ENCODE data around the gene VEPH1.

The VEPH1 gene

DNA sequence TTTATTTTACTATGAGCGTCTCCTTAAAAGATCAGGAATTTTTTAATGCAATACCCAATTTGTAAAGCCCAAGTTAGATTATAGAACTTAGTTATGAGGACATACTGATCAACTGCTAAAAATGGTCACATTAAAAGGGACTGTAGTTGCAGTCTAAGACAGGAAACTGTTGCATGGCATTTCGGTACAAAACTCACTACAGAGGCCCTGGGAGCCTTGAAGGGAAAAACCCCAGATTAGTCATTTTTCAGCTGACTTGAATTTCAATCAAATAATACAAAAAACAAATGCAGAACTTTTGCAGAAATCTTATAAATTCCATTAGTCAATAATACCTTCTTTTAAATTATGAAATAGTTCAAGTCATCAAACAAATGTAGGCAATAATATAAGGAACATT, 73.5 kb downstream of the VEPH1 start:
- DNase-seq (ENCODE audit: low read depth in 2 of 2) = no peak

GRCh38 chr3:157428853-157429252, 74.4 kb downstream of the VEPH1 start:
- no peak for DNase-seq (ENCODE audit: low read depth in 2 of 2)

- DNase-seq (ENCODE audit: low read depth in 2 of 2) = no peak
Measured at GRCh38 chr3:157427901-157428300, 75.3 kb downstream of the VEPH1 start.

- DNase-seq (ENCODE audit: low read depth in 2 of 2) = no peak
Measured at GRCh38 chr3:157423337-157423736, 79.9 kb downstream of the VEPH1 start.

GRCh38 chr3:157420606-157421130, 82.5 kb downstream of the VEPH1 start:
- no peak for DNase-seq (ENCODE audit: low read depth in 2 of 2)

- DNase-seq (ENCODE audit: low read depth in 2 of 2) = no peak
Measured at GRCh38 chr3:157418104-157418503, 85.1 kb downstream of the VEPH1 start.

DNA sequence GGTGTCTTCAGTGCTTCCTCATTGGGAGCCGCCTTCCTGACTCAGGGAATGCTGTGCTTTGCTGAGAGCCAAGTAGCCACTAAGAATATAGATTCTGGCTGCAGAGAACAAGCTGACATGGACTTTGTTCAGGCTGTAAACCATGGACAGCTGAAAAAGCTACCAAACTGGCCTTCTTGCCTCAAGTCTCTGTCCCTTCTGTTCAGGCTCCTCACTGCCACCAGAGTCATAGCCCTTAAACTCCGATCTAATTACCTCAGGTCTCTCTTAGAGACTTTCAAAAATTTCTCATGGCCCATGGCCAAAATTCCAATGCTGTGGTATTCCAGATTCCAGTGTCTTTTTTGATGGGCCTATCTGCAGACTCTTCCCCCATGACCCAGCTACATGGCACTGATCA, 86.0 kb downstream of the VEPH1 start:
- no peak for DNase-seq (ENCODE audit: low read depth in 2 of 2)

- DNase-seq (ENCODE audit: low read depth in 2 of 2) = no peak
Measured at GRCh38 chr3:157416347-157417087, 86.7 kb downstream of the VEPH1 start.

DNA sequence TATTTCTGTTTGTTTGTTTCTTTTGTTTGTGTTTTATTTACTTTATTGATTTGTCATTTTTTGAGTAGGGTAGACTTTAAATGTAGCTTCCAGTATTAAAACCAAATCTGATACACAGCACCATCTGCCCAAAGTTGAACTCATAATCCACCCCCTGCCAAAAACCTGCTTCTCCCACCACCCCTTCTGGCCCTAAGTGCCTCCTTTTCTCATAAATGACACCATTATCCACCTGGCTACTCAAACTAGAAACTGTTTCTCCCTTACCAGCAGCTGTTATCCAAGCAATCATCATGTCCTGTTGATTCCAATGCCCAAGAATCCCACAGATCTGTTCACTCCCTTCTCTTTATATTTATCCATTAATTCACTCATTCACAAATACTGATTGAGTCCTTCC, 88.4 kb downstream of the VEPH1 start:
- no peak for DNase-seq (ENCODE audit: low read depth in 2 of 2)

DNA sequence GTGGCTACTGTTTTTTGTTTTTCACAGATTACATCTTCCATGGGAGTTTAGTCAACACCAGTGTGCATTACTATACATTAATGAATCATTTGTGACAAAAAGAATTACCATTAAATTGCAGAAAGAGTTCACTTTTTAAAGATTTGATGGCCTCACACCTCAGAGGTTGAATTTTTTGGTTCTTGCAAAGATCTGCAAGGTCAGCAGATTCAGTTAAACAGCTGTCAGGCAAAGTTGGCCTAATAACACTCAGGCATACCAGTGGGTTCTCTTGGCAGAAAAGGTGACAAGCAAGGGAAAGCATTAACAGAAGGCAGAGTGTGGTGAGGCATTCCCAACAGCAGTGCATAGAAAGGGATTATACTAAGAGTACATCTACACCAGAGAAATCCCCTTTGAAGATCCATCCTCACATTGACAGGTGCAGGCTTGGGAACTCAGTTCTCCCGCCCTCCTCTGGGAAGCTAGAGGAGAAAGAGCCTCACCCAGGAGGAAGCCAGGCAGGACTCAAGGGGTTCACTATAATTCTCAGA, 90.8 kb downstream of the VEPH1 start:
- no peak for DNase-seq (ENCODE audit: low read depth in 2 of 2)

- no peak for DNase-seq (ENCODE audit: low read depth in 2 of 2)
Measured at GRCh38 chr3:157410945-157411344, 92.3 kb downstream of the VEPH1 start.

GRCh38 chr3:157409516-157409915, 93.7 kb downstream of the VEPH1 start:
- no peak for DNase-seq (ENCODE audit: low read depth in 2 of 2)

GRCh38 chr3:157408499-157409149, 94.6 kb downstream of the VEPH1 start:
- DNase-seq (ENCODE audit: low read depth in 2 of 2) = no peak

DNA sequence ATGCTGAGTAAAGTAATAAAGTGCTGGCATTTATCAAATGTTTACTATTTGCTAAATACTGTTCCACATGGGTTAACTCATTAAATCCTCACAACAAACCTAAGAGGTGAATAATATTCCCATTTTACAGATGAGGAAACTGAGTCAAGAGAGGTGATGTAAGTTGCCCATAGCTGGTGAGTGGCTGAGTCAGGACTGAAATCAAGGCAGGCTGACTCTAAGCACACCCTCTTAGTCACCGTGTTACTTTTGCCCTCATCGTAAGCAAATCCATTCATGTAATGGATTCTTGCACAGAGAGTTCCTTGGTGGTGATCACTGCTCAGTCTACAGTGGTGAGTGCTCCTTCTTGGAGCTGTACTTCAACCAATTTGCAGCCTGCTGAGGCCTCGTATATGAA, 95.4 kb downstream of the VEPH1 start:
- no peak for DNase-seq (ENCODE audit: low read depth in 2 of 2)

DNA sequence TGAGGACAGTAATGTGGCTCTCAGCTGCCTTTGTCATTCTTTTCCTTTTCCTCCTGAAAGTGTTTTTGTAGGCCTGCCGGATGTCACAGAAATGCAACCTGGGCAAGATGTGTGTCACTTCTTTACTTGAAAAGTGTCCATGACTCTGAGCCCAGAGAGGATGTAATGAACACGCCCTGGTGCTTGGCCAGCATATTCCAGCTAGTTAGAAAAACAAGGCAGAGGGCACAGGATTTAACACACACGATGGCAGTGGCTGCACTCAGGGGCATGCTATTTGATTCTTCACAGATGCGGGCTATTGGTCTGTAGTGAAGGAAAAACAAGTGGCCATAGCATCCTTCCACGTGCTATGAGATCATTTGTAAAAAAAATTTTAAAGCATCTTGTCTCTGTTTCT, 96.8 kb downstream of the VEPH1 start:
- DNase-seq (ENCODE audit: low read depth in 2 of 2) = no peak

DNA sequence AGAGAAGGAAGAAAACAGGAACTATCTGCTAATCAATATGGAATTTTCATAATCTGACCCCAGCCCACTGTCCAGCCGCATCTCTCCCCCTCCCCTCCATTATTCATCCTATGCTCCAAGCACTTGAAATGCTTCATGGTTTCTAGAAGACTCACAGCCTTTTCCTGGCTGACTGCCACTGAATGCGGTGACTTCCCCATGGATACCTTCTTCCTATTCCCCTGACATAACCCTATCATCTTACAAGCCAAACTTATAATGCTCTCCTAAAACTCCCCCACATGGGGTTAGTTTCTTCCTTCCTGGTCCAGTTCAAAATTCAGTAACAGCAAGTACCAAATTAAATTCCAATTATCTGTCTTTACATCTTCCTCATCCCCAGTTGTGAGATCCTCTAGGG, 97.8 kb downstream of the VEPH1 start:
- DNase-seq (ENCODE audit: low read depth in 2 of 2) = no peak

DNA sequence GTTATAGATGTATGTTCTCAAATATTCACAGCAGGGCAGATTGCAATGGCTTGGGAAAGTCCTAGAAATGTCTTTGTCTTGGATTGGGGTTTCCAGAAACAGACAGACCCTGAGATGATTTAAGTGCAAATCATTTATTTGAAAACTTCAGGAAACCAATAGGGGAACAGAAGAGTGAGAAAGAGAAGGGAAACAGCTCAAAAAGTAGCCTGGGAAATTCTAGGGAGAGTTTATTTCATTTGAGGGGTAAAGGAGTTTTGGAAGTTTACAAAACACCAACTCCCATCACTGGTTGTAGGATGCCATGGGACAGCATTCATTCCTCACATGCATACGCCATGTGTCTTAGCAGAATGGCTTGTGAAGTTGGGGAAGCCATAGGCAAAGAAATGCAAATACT, 98.8 kb downstream of the VEPH1 start:
- no peak for DNase-seq (ENCODE audit: low read depth in 2 of 2)

DNA sequence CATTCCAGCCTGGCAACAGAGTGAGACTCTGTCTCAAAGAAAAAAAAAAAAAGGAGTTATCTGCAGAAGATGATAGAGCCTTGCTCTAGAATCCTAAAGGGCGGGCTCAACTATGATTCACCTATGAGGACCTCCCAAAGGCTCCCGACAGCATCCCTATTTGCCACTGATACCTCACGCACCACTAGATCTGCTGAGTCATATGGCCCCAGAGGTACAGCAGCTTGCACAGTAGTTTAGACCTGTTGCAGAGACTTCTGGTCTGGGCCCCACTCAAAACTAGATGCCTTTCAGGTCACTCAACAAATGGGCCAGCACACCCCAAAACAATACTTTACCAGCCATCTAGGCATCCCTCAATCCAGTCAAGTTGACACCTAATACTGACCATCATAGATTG, 104.6 kb downstream of the VEPH1 start:
- DNase-seq (ENCODE audit: low read depth in 2 of 2) = no peak

DNA sequence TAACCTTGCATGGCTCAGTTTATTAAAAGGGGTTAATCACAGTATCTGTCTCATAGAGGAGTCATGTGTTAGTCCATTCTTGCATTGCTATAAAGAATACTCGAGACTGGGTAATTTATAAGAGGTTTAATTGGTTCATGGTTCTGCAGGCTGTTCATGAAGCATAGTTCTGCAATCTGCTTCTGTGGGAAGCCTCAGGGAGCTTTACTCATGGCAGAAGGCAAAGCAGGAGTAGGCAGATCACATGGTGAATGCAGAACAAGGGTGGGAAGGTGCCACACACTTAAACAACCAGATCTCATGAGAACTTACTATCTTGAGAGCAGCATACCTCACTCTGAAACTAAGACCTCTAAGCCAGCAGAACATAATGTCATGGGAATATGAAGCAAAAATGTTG, 108.8 kb downstream of the VEPH1 start:
- DNase-seq (ENCODE audit: low read depth in 2 of 2) = no peak

DNA sequence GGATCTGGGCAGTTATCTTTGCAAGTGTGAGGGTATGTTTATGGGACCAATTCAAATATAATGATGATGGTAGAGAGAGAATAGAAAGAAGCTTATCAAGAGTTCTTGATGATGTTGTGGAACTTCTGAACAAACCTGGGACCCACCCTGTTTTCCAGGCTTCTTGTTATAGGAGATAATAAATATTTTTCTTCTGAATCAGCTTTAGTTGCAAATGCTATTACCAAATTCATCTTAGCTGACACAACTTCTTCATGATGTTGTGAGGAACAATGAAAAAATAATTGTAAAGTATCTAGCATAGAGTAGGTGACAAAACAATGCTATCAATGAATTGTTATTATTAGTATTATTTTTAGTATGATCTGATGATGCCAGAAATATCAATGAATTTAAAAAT, 110.1 kb downstream of the VEPH1 start:
- DNase-seq (ENCODE audit: low read depth in 2 of 2) = no peak

DNA sequence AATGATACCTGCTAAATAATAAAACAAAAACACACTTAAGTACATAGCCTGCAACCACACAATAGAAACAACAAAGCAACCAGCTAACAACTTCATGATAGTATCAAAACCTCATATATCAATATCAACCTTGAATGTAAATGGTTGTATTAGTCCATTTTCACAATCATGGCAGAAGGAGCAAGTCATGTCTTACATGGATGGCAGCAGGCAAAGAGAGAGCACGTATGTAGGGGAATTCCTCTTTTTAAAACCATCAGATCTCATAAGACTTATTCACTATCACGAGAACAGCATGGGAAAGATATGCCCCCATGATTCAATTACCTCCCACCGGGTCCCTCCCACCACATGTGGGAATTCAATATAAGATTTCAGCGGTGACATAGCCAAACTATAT, 111.1 kb downstream of the VEPH1 start:
- no peak for DNase-seq (ENCODE audit: low read depth in 2 of 2)

DNA sequence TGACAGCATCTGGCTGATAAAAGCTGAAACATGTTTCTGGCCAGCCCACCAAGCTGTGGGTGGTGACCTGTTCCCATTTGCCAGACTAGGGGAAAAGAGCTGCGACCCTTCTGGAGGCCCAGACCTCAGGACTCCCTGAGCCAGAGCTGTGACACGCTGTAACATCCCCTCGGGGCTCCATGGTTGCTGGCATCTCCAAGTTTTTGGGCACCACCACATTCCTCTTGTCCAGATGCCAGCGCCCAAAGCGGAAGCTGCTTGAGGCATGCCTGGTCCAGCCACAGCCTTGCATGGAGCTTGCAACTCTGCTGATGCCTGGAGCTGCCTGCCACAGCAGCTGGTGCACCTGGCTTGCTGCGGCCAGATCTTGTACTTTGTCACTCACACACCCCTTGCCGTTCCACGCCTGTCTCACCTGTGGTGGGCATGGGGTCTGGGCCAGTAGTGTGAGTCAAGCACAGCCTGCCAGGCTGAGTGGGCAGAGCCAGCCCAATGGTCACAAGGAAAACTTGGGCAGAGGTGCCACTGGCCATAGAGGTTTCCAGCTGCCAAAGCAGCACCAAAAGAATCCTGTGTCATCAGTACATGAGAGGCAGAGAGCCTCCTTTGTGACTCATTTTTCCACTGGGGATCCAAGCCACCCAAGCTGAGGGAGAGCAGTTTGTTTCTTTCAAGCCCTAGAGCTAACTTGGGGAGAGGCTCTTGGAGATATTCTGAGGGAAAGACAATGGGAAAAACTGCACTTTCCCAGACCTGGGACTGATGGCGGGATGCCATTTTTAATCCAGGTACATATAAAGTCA, 112.3 kb downstream of the VEPH1 start:
- DNase-seq (ENCODE audit: low read depth in 2 of 2) = no peak

Data from stimulated activated CD4-positive, alpha-beta T cell treated with anti-CD3 and anti-CD28 coated beads, Interleukin-15, amount 100 ng/mL, for 48 hours (primary cell).